Measurements from ENCODE around the gene ALCAM. TPM values are rescaled to one million over a fixed set of nuclear protein-coding genes. Genes with fewer than 3 reads are reported as not detected.

ALCAM gene
- total RNA-seq, 2 donors from 2014 or later = 26.5 to 57.2 TPM

- DNase-seq (ENCODE audit: low spot score) = no peak
- intact Hi-C loops (cut with DNase I) = no loop called here
These were observed 241.9 kb downstream of the ALCAM start for GRCh38 chr3:105608623-105609022.

GRCh38 chr3:105610473-105610872, 243.8 kb downstream of the ALCAM start:
- no peak for DNase-seq (ENCODE audit: low spot score)
- intact Hi-C loops (cut with DNase I) = no loop called here

GRCh38 chr3:105611304-105612192, 244.8 kb downstream of the ALCAM start:
- intact Hi-C loops (cut with DNase I) = no loop called here
- no peak for DNase-seq (ENCODE audit: low spot score)

GRCh38 chr3:105613120-105613519, 246.4 kb downstream of the ALCAM start:
- no peak for DNase-seq (ENCODE audit: low spot score)
- intact Hi-C loops (cut with DNase I) = no loop called here

GRCh38 chr3:105614288-105615030, 247.8 kb downstream of the ALCAM start:
- intact Hi-C loops (cut with DNase I) = no loop called here
- DNase-seq (ENCODE audit: low spot score) = no peak

GRCh38 chr3:105615814-105616213, 249.1 kb downstream of the ALCAM start:
- intact Hi-C loops (cut with DNase I) = no loop called here
- no peak for DNase-seq (ENCODE audit: low spot score)

- intact Hi-C loops (cut with DNase I) = no loop called here
- no peak for DNase-seq (ENCODE audit: low spot score)
These were observed 249.8 kb downstream of the ALCAM start for GRCh38 chr3:105616374-105617121.

GRCh38 chr3:105618556-105618955, 251.8 kb downstream of the ALCAM start:
- no peak for DNase-seq (ENCODE audit: low spot score)
- intact Hi-C loops (cut with DNase I) = no loop called here

- intact Hi-C loops (cut with DNase I) = no loop called here
- DNase-seq (ENCODE audit: low spot score) = no peak
These were observed 252.9 kb downstream of the ALCAM start for GRCh38 chr3:105619651-105620050.

GRCh38 chr3:105620236-105620635, 253.5 kb downstream of the ALCAM start:
- intact Hi-C loops (cut with DNase I) = no loop called here
- DNase-seq (ENCODE audit: low spot score) = no peak

- intact Hi-C loops (cut with DNase I) = no loop called here
- DNase-seq (ENCODE audit: low spot score) = no peak
These were observed 255.5 kb downstream of the ALCAM start for GRCh38 chr3:105622169-105622568.
